Measurements from ENCODE around the gene PPY.
"Not testable (repeated sequence)": the region's sequence is repeated elsewhere in the genome, so short reads cannot be mapped to it uniquely, and the experiment has no call there.

PPY gene

GRCh38 chr17:43942051-43942685 lies at the start of gene PPY:
Gene PPY (minus strand): TSS chr17:43942476. CDS start chr17:43941654, 822 bp downstream.
- intact Hi-C loops (cut with DNase I) = loop anchor here (10.0 kb wide), 1 partner anchor 67 kb away; no protein-coding TSS in a partner anchor
- DNase-seq = peak in 2 of 10 donors; percentile 31 to 59

GRCh38 chr17:43988301-43988700 lies 46.0 kb upstream of the PPY start:
- intact Hi-C loops (cut with DNase I) = no loop called here
- DNase-seq = peak in 1 of 10 donors; percentile 7

GRCh38 chr17:43987131-43988021 lies 45.1 kb upstream of the PPY start:
- peak in 1 of 10 donors; percentile 52 for DNase-seq
- intact Hi-C loops (cut with DNase I) = no loop called here

GRCh38 chr17:43986225-43986981 lies 44.1 kb upstream of the PPY start:
- peak in 3 of 10 donors; percentile 44 to 85 (median 80) for DNase-seq
- intact Hi-C loops (cut with DNase I) = no loop called here

GRCh38 chr17:43984521-43984920 lies 42.2 kb upstream of the PPY start:
- intact Hi-C loops (cut with DNase I) = no loop called here
- DNase-seq = peak in 1 of 10 donors; percentile 13

- peak in 6 of 10 donors; percentile 12 to 86 (median 54) for DNase-seq
- intact Hi-C loops (cut with DNase I) = no loop called here
Observed at GRCh38 chr17:43983515-43984411, 41.5 kb upstream of the PPY start.

GRCh38 chr17:43983196-43983514 lies 40.9 kb upstream of the PPY start:
- intact Hi-C loops (cut with DNase I) = no loop called here
- DNase-seq = peak in 1 of 10 donors; percentile 60

GRCh38 chr17:43982171-43982570 lies 39.9 kb upstream of the PPY start:
- intact Hi-C loops (cut with DNase I) = no loop called here
- peak in 1 of 10 donors; percentile 2 for DNase-seq

GRCh38 chr17:43979671-43980070 lies 37.4 kb upstream of the PPY start:
- peak in 1 of 10 donors; percentile 8 for DNase-seq
- intact Hi-C loops (cut with DNase I) = no loop called here

- intact Hi-C loops (cut with DNase I) = no loop called here
- peak in 1 of 10 donors; percentile 15 for DNase-seq
Observed at GRCh38 chr17:43979011-43979410, 36.7 kb upstream of the PPY start.

- DNase-seq = no peak
- intact Hi-C loops (cut with DNase I) = no loop called here
Observed at GRCh38 chr17:43978078-43978477, 35.8 kb upstream of the PPY start.

GRCh38 chr17:43976963-43977837 lies 34.9 kb upstream of the PPY start:
- peak in 2 of 10 donors; percentile 43 to 64 for DNase-seq
- intact Hi-C loops (cut with DNase I) = no loop called here

- no peak for DNase-seq
- intact Hi-C loops (cut with DNase I) = no loop called here
Observed at GRCh38 chr17:43975898-43976297, 33.6 kb upstream of the PPY start.

- intact Hi-C loops (cut with DNase I) = no loop called here
- peak in 2 of 10 donors; percentile 1 to 31 for DNase-seq
Observed at GRCh38 chr17:43974382-43975266, 32.3 kb upstream of the PPY start.

GRCh38 chr17:43972444-43973212 lies 30.4 kb upstream of the PPY start:
- peak in 2 of 10 donors; percentile 34 to 52 for DNase-seq
- intact Hi-C loops (cut with DNase I) = not testable (repeated sequence)

GRCh38 chr17:43971436-43971835 lies 29.2 kb upstream of the PPY start:
- intact Hi-C loops (cut with DNase I); DNase-seq: not testable (repeated sequence)

- intact Hi-C loops (cut with DNase I) = no loop called here
- DNase-seq = no peak
Observed at GRCh38 chr17:43970366-43970765, 28.1 kb upstream of the PPY start.
